ENCODE data around the gene NPIPA1.
A peak's percentile ranks its signal among the peaks of the same experiment; 100 is the strongest.
"Not testable (repeated sequence)": the region's sequence is repeated elsewhere in the genome, so short reads cannot be mapped to it uniquely, and the experiment has no call there.

The NPIPA1 gene

GRCh38 chr16:14923394-14924088 is 13.7 kb upstream of the NPIPA1 start:
- H3K4me1 ChIP-seq; H3K27me3 ChIP-seq; H3K9me3 ChIP-seq; DNase-seq; H3K4me3 ChIP-seq (ENCODE audit: low read depth, low read length); H3K36me3 ChIP-seq: not testable (repeated sequence)

GRCh38 chr16:14924359-14924758 is 12.9 kb upstream of the NPIPA1 start:
- not testable (repeated sequence) for DNase-seq; H3K4me1 ChIP-seq; H3K36me3 ChIP-seq; H3K9me3 ChIP-seq; H3K4me3 ChIP-seq (ENCODE audit: low read depth, low read length); H3K27me3 ChIP-seq

GRCh38 chr16:14924982-14925381 is 12.3 kb upstream of the NPIPA1 start:
- H3K4me1 ChIP-seq; H3K27me3 ChIP-seq; H3K9me3 ChIP-seq; H3K4me3 ChIP-seq (ENCODE audit: low read depth, low read length); DNase-seq; H3K36me3 ChIP-seq: not testable (repeated sequence)

GRCh38 chr16:14928064-14928714 is 9.1 kb upstream of the NPIPA1 start:
- peak; percentile 15 for DNase-seq
- not testable (repeated sequence) for H3K9me3 ChIP-seq; H3K4me1 ChIP-seq; H3K36me3 ChIP-seq; H3K4me3 ChIP-seq (ENCODE audit: low read depth, low read length); H3K27me3 ChIP-seq

- H3K4me1 ChIP-seq; H3K27me3 ChIP-seq; DNase-seq; H3K9me3 ChIP-seq; H3K4me3 ChIP-seq (ENCODE audit: low read depth, low read length); H3K36me3 ChIP-seq: not testable (repeated sequence)
Measured at GRCh38 chr16:14929176-14929575, 8.1 kb upstream of the NPIPA1 start.

- H3K4me1 ChIP-seq; DNase-seq; H3K9me3 ChIP-seq; H3K4me3 ChIP-seq (ENCODE audit: low read depth, low read length); H3K36me3 ChIP-seq; H3K27me3 ChIP-seq: not testable (repeated sequence)
Measured at GRCh38 chr16:14930246-14930645, 7.0 kb upstream of the NPIPA1 start.

- not testable (repeated sequence) for H3K4me1 ChIP-seq; H3K9me3 ChIP-seq; H3K27me3 ChIP-seq; DNase-seq; H3K4me3 ChIP-seq (ENCODE audit: low read depth, low read length); H3K36me3 ChIP-seq
Measured at GRCh38 chr16:14930971-14931370, 6.3 kb upstream of the NPIPA1 start.

GRCh38 chr16:14932581-14933375 is 4.5 kb upstream of the NPIPA1 start:
- H3K36me3 ChIP-seq; H3K27me3 ChIP-seq; H3K4me1 ChIP-seq; DNase-seq; H3K4me3 ChIP-seq (ENCODE audit: low read depth, low read length); H3K9me3 ChIP-seq: not testable (repeated sequence)

- H3K9me3 ChIP-seq; H3K4me3 ChIP-seq (ENCODE audit: low read depth, low read length); H3K27me3 ChIP-seq; H3K4me1 ChIP-seq; H3K36me3 ChIP-seq: not testable (repeated sequence)
- peak; percentile 3 for DNase-seq
Measured at GRCh38 chr16:14937994-14938393, 751 bp downstream of the NPIPA1 start.

GRCh38 chr16:14942686-14943085 is 5.4 kb downstream of the NPIPA1 start:
- not testable (repeated sequence) for H3K4me3 ChIP-seq (ENCODE audit: low read depth, low read length); H3K9me3 ChIP-seq; DNase-seq; H3K27me3 ChIP-seq; H3K4me1 ChIP-seq; H3K36me3 ChIP-seq

GRCh38 chr16:14955546-14956231 is 18.4 kb downstream of the NPIPA1 start:
- Histone ChIP-seq H3K36me3 (no peaks in the 10 kb centered on the region), H3K9me3 (no peaks in the 10 kb centered on the region), H3K27me3 (no peaks in the 10 kb centered on the region), H3K4me1 (peaks cover 9% of the 10 kb centered on the region), H3K4me3 (ENCODE audit: low read depth, low read length) (no peak overlapping the region)
- no peak for DNase-seq
- TF ChIP-seq CTCF (IDR thresholded peaks at IDR 0.05; ENCODE audit: low read depth, low read length): no peak

All from BE2C (cell line).